Measurements from ENCODE around the gene FBXL7.

The FBXL7 gene

GRCh38 chr5:15645381-15646160 is 145.6 kb downstream of the FBXL7 start:
- CTCF ChIA-PET, result no interaction called here
- TF ChIP-seq CTCF (IDR thresholded peaks at IDR 0.05; ENCODE audit: control extremely low read depth, extremely low read depth, low read depth, missing control alignments), result no peak

GRCh38 chr5:15646371-15646770 is 146.4 kb downstream of the FBXL7 start:
- TF ChIP-seq CTCF (IDR thresholded peaks at IDR 0.05; ENCODE audit: control extremely low read depth, extremely low read depth, low read depth, missing control alignments), result no peak
- POLR2A ChIA-PET, result no interaction called here
- CTCF ChIA-PET, result no interaction called here
- no peak for DNase-seq (ENCODE audit: extremely low spot score)

More at GRCh38 chr5:15645381-15646160, 145.6 kb downstream of the FBXL7 start:
- POLR2A ChIA-PET, result no interaction called here
- DNase-seq (ENCODE audit: extremely low spot score), result no peak

- DNase-seq (ENCODE audit: extremely low spot score), result no peak
- no peak for TF ChIP-seq CTCF (IDR thresholded peaks at IDR 0.05; ENCODE audit: control extremely low read depth, extremely low read depth, low read depth, missing control alignments)
- ChIA-PET POLR2A (no interaction called here), CTCF (no interaction called here)
These were observed 147.3 kb downstream of the FBXL7 start for GRCh38 chr5:15647251-15647650.

GRCh38 chr5:15650266-15650665 is 150.3 kb downstream of the FBXL7 start:
- POLR2A ChIA-PET, result no interaction called here
- TF ChIP-seq CTCF (IDR thresholded peaks at IDR 0.05; ENCODE audit: control extremely low read depth, extremely low read depth, low read depth, missing control alignments), result no peak
- CTCF ChIA-PET, result interaction anchor here (1.0 kb wide), 1 partner anchor 11 kb away, joined by 3 read pairs; no protein-coding TSS in a partner anchor
- DNase-seq (ENCODE audit: extremely low spot score), result no peak

GRCh38 chr5:15654779-15655178 is 154.8 kb downstream of the FBXL7 start:
- no peak for TF ChIP-seq CTCF (IDR thresholded peaks at IDR 0.05; ENCODE audit: control extremely low read depth, extremely low read depth, low read depth, missing control alignments)
- ChIA-PET POLR2A (no interaction called here), CTCF (no interaction called here)
- no peak for DNase-seq (ENCODE audit: extremely low spot score)

- ChIA-PET CTCF (no interaction called here), POLR2A (no interaction called here)
- no peak for TF ChIP-seq CTCF (IDR thresholded peaks at IDR 0.05; ENCODE audit: control extremely low read depth, extremely low read depth, low read depth, missing control alignments)
- no peak for DNase-seq (ENCODE audit: extremely low spot score)
These were observed 155.7 kb downstream of the FBXL7 start for GRCh38 chr5:15655683-15656082.
